ENCODE results near the gene CUX1. TPM values are rescaled to one million over a fixed set of nuclear protein-coding genes. Genes with fewer than 3 reads are reported as not detected.

Gene CUX1
- total and polyA plus RNA-seq, 7 experiments from 2014 or later: 10.1 to 81.6 (median 42.5) TPM

Small RNA genes within 50 kb of the gene (microRNA-seq; reads per million reads assigned to microRNA genes)
- not detected for gene MIR4285 (ENCODE audit: borderline microRNAs expressed)

Other genes starting within 250 kb of the CUX1 start
- not detected for gene MYL10, start 188.3 kb upstream of the CUX1 start, total RNA-seq
- gene MYL10, start 188.3 kb upstream of the CUX1 start, polyA plus RNA-seq: not detected